Stimulated activated CD4-positive, alpha-beta T cell treated with anti-CD3 and anti-CD28 coated beads, Interleukin-15, amount 100 ng/mL, for 1 hour (primary cell): ENCODE data around the gene CDKL2.

Experiments
- DNase-seq, 2 donors: peaks; one replicate each; pipeline ENCODE4 v3.0.0-alpha.2; 2020; ENCODE audit warnings: low read depth in 1 of 2, low spot score in 1 of 2

The CDKL2 gene

GRCh38 chr4:75643651-75644050 lies 13.3 kb upstream of the CDKL2 start:
- DNase-seq, result no peak

DNA sequence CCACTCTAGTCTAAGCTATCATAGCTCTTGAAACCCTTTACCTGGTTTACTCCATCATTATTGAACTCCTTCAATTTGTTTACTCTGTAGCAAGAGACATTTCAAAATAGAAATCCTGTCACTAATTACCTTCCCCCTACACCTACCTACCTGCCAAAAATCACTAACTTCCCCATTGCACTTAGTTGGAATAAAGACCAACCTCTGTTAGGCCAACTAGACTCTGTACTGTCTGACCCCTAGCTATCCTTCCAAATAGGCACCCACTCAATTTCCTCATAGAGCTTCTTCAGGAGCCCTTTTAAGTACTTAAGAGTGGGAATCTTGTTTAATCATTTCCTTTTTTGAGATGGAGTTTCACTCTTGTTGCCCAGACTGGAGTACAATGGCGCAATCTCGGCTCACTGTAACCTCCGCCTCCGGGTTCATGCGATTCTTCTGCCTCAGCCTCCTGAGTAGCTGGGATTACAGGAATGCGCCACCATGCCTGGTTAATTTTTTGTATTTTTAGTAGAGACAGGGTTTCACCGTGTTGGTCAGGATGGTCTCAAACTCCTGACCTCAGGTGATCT lies 8.9 kb upstream of the CDKL2 start:
- DNase-seq, result no peak

DNA sequence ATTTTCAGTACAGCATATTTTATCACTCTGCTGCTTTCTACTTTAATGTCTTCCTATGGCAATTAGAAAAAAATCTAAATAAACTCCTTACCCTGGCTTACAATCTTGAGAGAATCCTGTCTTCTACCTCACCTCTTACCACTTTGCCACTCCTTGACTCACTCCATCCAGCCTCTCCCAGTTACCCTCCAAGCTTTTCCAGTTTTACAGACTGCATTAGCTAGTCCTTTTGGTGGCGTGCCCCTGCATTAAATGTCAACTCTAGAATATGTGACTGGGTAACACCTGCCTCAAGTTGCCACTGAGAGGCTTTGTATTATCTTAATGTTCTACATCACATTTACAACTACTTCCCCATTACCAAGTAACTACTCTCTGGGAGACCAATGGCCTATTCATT lies 7.5 kb upstream of the CDKL2 start:
- no peak for DNase-seq

GRCh38 chr4:75637176-75637575 lies 6.8 kb upstream of the CDKL2 start:
- DNase-seq, result no peak

DNA sequence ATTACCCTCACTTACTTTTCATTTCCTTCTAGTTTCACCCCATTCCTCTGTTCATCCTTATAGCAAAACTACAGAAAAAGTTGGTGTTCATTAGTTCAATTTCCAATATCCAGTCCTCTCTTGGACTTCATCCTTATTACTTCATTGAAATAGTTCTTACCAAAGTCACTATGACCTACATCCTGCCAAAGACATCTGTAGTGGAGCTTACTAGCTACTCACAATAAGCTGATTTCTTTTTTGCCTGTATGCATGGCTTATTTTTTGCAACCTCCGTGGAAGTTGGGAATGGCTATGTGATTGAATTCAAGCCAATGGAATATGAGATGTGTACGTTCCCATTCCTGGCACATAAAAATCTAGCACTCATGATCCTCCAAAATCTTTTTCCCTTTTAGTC lies 4.6 kb upstream of the CDKL2 start:
- no peak for DNase-seq

DNA sequence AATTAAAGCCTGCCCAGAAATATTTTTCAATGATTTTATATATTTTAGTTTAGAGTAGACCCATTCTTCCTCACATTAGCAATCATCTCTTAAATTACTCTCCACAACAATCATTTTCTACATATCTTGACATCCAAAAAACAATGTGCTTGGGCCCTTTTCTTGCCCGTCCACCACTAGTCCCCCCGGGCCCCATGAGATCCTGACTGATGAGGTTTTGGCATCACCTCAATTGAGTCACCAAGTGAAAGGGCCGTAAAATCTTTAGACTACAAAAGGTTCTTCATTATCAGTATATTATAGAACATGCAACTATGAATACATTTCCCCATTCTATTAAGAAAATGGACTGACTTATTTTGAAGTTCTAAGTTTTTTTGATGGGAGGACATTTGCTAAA lies 4.0 kb upstream of the CDKL2 start:
- DNase-seq, result no peak

DNA sequence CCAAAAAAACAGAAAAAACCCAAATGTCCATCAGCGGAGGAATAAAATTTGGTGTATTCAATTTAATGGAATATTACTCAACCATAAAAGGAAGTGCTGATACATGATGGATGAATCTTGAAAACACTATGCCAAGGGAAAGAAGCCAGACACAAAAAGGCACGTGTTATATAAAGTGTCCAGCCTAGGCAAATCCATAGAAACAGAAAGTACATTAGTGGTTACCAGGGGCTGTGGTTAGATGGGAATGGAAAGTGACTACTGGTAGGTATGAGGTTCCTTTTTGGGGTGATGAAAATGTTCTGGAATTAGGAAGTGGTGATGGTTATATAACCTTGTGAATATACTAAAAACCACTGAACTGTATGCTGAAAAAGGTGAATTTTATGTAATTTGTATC lies 3.5 kb upstream of the CDKL2 start:
- DNase-seq, result no peak

DNA sequence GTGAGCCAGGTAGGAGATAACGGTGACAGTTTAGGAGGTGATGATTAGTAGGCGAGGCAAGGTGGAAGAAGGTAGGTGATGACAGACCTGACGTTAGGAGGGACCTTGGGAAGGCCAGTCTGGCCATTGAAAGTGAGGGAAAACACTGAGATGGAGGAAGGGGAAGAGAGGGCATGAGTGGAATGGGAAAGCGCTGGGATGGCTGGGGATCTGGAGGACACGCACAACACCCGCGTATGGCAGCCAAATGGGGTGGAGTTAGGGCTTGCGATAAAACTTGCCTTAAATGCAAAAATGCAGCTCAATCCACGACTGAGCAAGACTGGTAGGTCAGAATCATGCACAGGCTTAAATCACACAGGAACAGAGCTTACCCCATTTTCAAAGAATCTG lies 605 bp upstream of the CDKL2 start:
- DNase-seq, result no peak

DNA sequence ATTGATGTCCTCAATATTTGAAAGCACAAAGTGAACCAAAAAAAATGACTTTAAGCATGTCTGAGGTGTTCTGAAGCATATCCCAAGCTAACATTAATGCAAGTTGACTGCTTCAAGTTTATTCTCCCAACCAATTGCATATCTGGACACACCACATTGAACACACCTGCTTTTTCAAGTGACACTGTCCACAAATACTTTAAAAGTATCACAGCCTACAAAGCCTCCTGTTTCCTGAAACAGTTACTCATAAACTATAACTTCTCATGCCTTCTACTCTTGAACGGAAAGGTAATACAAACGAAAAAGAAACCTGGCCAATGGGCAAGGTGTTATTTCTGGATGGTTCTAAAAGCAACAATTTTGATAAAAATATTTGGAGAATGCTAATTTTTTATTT lies 1.1 kb downstream of the CDKL2 start:
- no peak for DNase-seq

DNA sequence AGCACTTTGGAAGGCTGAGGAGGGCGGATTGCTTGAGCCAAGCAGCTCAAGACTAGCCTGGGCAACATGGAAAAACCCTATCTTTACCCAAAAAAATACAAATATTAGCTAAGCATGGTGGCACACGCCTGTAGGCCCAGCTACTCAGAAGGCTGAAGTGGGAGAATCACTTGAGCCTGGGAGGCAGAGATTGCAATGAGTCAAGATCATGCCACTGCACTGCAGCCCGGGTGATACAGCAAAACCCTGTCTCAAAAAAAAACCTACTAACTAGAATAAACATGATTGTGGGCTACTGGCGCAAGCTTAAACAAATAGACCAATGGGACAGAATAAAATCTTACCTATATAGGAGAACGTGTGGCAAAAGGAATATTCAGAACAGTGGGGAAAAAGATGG lies 7.3 kb downstream of the CDKL2 start:
- DNase-seq, result no peak

GRCh38 chr4:75621715-75622114 lies 8.6 kb downstream of the CDKL2 start:
- DNase-seq, result no peak

DNA sequence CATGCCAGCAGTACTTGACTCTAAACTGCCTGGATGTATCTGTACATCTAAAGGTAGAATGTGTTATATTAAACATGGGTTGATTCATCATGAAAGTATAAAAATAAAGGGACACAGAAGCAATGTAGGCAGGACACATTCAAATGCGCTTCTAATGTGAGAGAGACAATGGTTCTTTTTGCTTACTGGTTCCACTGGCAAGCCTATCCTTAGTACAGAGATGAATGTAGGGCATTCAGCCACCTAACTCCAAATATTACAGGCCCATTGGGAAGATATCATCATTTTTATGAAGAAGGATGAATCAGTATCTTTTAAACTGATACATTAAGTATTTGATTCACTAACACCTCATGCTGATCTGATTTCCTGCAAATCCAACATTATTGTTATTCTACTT lies 18.0 kb downstream of the CDKL2 start:
- no peak for DNase-seq

- no peak for DNase-seq
Observed at GRCh38 chr4:75605928-75606327, 24.4 kb downstream of the CDKL2 start.

DNA sequence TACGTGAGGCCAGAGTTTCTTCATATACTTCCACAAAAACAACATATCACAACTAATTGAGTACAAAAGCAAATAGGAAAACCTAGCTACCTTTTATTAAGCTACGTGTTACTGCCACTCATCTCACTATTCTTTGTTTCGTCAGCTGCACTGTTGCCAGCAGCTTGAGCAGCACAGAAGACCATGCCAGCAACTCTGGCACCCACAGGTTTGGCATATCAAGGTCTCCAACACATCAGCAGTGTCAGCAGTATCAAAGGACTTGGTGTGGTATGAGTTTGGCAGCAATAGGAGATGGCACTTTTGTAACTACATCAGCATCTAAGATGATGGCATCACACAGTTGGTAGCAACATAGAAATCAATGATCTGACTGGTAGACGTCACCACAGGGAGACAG lies 30.7 kb downstream of the CDKL2 start:
- no peak for DNase-seq

DNA sequence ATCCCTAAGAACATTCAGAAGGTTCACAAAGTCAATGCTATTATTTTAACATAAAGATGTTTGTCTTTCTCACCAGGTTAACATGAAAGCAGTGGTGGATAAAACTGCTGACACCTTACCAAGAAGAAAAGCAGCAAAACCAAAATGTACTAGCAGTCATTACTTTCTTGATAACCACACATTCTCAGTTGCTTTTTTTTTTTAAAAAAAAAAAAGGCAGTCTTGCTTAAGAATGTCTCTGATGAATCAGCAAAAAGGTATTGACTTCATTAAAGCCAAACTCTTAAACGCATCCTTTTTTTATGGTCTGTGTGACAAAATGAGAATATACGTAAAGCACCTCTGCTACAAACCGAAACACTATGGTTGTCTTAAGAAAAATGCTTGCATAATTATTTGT lies 31.9 kb downstream of the CDKL2 start:
- no peak for DNase-seq

- DNase-seq, result no peak
Observed at GRCh38 chr4:75596061-75596460, 34.3 kb downstream of the CDKL2 start.

GRCh38 chr4:75593393-75593792 lies 36.9 kb downstream of the CDKL2 start:
- no peak for DNase-seq

DNA sequence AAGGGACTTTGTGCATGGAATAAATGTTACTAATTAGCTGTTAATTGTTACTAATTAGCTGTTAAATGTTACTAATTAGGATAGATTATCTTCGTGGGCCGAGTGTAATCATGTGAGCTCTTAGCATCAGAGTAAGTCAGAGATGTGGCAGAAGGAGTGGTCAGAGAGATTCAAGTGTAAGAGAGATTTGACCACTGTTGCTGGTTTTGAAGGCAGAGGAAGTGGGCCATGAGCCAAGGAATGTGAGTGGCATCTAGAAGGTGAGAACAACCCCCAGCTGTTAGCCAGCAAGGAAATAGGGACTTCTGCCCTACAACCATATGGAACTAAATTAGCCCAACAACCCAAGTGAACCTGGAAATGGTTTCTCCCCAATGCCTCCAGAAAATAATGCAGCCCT lies 46.3 kb downstream of the CDKL2 start:
- no peak for DNase-seq

DNA sequence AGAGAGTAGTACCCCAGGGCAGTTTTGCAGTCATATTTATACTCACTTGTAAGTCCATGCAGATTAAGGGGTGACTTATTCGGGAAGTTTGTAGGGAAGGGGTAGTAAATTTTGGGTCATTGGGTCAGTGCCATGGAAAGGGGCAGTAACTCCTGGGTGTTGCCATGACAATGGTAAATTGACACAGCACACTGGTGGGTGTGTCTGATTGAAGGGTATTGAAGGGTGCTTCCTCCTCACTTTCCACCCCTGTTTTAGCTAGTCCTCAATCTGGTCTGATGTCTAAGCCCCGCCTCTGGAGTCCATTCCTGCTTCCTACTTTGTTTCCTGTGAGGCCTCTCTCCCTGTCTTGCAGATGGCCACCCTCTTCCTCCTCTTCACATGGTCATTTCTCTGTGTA lies 62.6 kb downstream of the CDKL2 start:
- no peak for DNase-seq

- DNase-seq, result no peak
Observed at GRCh38 chr4:75566911-75567310, 63.4 kb downstream of the CDKL2 start.

DNA sequence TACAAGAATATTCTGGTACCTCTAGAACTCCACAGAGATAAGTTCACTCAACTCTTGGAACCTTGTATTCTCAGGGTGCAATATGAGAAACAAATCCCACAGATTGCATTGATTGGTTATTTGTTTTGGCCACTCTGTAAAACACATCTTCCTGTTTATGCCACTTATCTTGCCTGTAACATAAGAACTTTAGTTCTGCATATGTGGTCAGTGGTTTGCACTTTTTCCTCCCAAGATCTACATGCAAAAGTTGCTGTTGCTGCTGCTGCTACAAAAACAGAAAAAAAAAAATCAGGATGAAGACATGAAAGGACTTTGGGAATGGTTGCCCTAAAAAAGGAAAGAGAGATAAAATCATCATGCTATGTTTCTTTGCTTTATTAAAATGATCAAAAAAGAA lies 64.8 kb downstream of the CDKL2 start:
- no peak for DNase-seq

DNA sequence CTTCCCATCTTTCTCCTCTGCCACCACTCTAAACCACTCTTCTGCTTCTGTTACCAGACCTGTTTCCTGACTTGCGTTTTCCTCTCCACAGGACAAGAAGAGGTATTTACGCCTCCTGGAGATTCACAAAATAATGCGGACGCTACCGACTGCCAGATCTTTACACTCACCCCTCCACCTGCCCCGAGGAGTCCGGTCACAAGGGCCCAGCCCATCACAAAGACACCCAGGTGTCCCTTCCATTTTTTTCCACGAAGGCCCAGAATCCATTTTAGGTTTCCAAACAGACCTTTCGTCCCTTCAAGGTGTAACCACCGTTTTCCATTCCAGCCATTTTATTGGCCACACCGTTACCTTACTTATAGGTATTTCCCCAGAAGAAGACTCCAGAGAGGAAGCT lies 66.3 kb downstream of the CDKL2 start:
- no peak for DNase-seq

- no peak for DNase-seq
Observed at GRCh38 chr4:75561789-75562188, 68.5 kb downstream of the CDKL2 start.

- no peak for DNase-seq
Observed at GRCh38 chr4:75557696-75558095, 72.6 kb downstream of the CDKL2 start.
